ENCODE measurements around the gene CYP3A4.
"Not testable (repeated sequence)": the region's sequence is repeated elsewhere in the genome, so short reads cannot be mapped to it uniquely, and the experiment has no call there.

Gene CYP3A4

GRCh38 chr7:99791667-99792369 is 7.8 kb upstream of the CYP3A4 start:
- DNase-seq: no peak

- no peak for DNase-seq
Observed at GRCh38 chr7:99791021-99791420, 7.0 kb upstream of the CYP3A4 start.

GRCh38 chr7:99790407-99790806 is 6.4 kb upstream of the CYP3A4 start:
- no peak for DNase-seq

- no peak for DNase-seq
Observed at GRCh38 chr7:99789441-99790070, 5.6 kb upstream of the CYP3A4 start.

- peak in 1 of 2 experiments; percentile 13 for DNase-seq
Observed at GRCh38 chr7:99788554-99788953, 4.6 kb upstream of the CYP3A4 start.

- no peak for DNase-seq
Observed at GRCh38 chr7:99786726-99787335, 2.8 kb upstream of the CYP3A4 start.

GRCh38 chr7:99785654-99786053 is 1.7 kb upstream of the CYP3A4 start:
- DNase-seq: not testable (repeated sequence)

- DNase-seq: no peak
Observed at GRCh38 chr7:99782012-99782953, 1.7 kb downstream of the CYP3A4 start.

GRCh38 chr7:99780588-99780987 is 3.4 kb downstream of the CYP3A4 start:
- DNase-seq: no peak

- DNase-seq: no peak
Observed at GRCh38 chr7:99779949-99780348, 4.0 kb downstream of the CYP3A4 start.

- no peak for DNase-seq
Observed at GRCh38 chr7:99778880-99779279, 5.1 kb downstream of the CYP3A4 start.

GRCh38 chr7:99773395-99773794 is 10.6 kb downstream of the CYP3A4 start:
- not testable (repeated sequence) for DNase-seq

- DNase-seq: no peak
Observed at GRCh38 chr7:99772565-99772964, 11.4 kb downstream of the CYP3A4 start.

- DNase-seq: not testable (repeated sequence)
Observed at GRCh38 chr7:99769494-99769893, 14.5 kb downstream of the CYP3A4 start.

GRCh38 chr7:99768471-99768870 is 15.5 kb downstream of the CYP3A4 start:
- no peak for DNase-seq

- DNase-seq: no peak
Observed at GRCh38 chr7:99767662-99768061, 16.3 kb downstream of the CYP3A4 start.

GRCh38 chr7:99766484-99767099 is 17.4 kb downstream of the CYP3A4 start:
- DNase-seq: no peak

- no peak for DNase-seq
Observed at GRCh38 chr7:99764478-99764877, 19.5 kb downstream of the CYP3A4 start.

- no peak for DNase-seq
Observed at GRCh38 chr7:99762680-99763327, 21.2 kb downstream of the CYP3A4 start.

GRCh38 chr7:99755085-99755484 is 28.9 kb downstream of the CYP3A4 start:
- no peak for DNase-seq

- no peak for DNase-seq
Observed at GRCh38 chr7:99752356-99752755, 31.6 kb downstream of the CYP3A4 start.
